HG03378 (cell line): ENCODE measurements around the gene VAT1.
"Not testable (repeated sequence)": the region's sequence is repeated elsewhere in the genome, so short reads cannot be mapped to it uniquely, and the experiment has no call there.

ENCODE experiments used
- ATAC-seq: cut with Tn5 transposase; IDR thresholded peaks from one replicate; pipeline ENCODE4 v1.9.1; 2021; ENCODE audit warnings: mild to moderate bottlenecking, moderate library complexity; ENCODE audit not compliant: unreplicated experiment

VAT1 gene

GRCh38 chr17:43021741-43022512 is at the start of gene VAT1:
VAT1 (minus strand) TSS chr17:43022385; CDS start chr17:43022322, 63 bp downstream.
- no peak for ATAC-seq

GRCh38 chr17:43070872-43071271 is 48.7 kb upstream of the VAT1 start:
- no peak for ATAC-seq

DNA sequence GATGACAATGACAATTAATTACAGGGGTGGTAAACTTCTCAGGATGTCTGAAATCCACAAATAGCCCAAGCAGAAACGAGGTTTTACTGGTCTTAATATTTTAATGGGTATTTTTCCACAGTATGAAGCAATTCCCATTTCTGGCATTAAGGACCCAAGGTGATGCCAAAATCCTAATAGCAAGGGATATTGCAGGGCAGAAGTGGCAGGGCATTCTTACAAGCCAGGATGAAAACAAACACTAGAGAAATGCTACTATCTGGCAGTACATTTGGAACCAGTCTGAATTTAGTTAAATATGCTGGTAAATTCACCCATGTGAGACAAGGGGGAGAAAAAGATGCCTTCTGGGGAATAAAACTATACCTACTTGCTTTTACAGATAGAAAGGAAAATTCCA is 48.1 kb upstream of the VAT1 start:
- ATAC-seq = no peak

- ATAC-seq = no peak
Measured at GRCh38 chr17:43069368-43069898, 47.2 kb upstream of the VAT1 start.

DNA sequence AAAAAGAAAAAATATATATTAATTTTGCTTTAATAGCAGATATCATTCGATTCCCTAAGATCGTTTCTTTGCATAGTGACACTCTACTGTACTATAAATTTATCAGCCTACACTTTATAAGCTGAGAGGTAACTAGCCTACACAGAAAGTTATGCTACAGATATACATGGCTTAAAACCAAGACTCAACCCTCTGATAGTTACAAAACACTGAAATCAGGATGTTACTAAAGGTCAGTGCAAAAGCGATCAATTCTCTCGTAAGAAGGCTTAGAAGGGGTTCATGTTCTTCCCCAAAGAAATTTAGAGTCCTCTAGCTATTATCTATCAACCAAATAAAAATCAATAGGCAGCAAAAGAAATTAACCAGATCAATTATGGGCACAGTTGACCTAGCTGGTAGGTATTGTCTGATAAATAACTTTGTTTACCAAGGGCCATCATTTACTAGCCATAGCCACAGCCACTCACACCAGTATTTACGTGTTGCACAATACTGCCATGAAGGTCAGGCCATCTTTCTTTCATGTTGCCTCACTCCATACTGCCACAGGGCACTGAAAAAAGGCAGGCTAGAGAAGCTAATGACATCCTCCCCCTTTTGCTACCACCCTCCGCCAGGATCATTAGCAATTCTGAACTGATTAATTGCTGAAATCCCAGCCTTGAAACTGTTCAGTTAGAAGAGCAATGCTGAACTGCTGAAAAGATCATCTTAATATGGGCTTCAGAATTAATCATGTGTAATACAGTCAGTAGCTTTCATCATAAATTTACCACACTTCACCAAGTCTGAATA is 46.6 kb upstream of the VAT1 start:
- no peak for ATAC-seq

DNA sequence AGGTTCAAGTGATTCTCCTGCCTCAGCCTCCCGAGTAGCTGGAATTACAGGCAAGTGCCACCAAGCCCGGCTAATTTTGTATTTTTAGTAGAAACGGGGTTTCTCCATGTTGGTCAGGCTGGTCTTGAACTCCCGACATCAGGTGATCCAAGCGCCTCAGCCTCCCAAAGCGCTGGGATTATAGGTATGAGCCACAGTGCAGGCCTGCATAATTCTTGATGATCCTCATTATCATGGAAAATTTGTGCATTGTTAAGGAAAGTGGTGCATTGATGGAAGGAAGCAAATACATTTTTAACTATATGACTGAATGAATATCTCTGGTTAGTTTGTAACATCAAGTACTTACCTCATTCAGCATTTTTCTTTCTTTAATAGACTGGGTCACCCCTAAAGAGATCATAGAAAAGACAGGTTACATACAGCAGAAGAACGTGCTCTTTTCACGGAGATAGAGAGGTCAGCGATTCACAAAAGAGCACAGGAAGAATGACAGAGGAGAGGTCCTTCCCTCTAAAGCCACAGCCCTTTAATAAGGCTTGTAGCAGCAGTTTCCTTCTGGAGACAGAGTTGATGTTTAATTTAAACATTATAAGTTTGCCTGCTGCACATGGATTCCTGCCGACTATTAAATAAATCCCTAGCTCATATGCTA is 40.9 kb upstream of the VAT1 start:
- ATAC-seq = no peak

GRCh38 chr17:43056051-43056450 is 33.9 kb upstream of the VAT1 start:
- ATAC-seq = no peak

- not testable (repeated sequence) for ATAC-seq
Measured at GRCh38 chr17:43053008-43053407, 30.8 kb upstream of the VAT1 start.

DNA sequence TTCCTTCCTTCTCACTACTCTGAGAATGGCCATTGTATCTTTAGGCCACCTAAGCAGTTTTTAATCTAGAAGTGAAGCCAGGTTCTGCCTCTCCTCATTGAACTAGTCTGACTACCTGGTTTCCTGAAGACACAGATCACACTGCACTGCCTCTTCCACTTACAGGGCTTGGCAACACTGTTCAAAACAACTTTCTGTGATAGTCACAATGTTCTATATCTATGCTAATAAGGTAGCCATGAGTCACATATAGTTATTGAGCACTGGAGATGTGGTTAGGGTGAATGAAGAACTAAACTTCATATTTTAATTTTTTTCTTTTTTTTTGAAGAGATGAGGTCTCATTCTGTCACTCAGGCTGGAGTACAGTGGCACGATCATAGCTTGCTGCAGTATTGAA is 29.8 kb upstream of the VAT1 start:
- ATAC-seq = no peak

GRCh38 chr17:43044024-43044423 is 21.8 kb upstream of the VAT1 start:
- ATAC-seq = no peak

GRCh38 chr17:43043307-43043706 is 21.1 kb upstream of the VAT1 start:
- no peak for ATAC-seq

DNA sequence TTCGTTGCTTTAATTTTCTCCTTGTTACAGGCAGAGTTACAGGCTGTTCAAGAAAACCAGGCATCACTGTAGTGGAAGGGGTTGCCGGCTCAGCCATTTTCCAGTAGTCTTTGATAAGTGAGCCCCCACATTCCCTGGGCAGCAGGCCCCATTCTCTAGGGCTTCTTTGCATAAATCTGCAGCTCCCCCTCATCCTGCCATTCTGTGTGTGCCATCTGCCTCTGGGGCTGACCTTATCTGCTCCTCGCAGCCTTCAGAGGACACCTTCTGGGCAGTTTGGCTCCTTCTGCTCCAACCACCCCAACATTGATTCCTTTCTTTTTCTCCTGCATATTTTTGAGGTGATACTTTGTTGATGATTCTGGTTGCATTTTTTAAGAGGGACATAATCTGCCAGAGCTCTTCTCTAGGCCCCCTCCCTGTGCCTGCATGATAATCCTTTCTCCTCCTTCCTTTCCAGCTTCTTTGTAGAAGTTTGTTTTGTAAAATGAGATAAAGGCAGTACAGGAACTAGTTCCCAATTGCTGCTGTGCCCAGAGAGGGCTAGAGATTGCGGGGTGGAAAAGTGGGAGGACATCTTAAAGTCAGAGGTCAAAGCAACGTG is 19.9 kb upstream of the VAT1 start:
- ATAC-seq = no peak

DNA sequence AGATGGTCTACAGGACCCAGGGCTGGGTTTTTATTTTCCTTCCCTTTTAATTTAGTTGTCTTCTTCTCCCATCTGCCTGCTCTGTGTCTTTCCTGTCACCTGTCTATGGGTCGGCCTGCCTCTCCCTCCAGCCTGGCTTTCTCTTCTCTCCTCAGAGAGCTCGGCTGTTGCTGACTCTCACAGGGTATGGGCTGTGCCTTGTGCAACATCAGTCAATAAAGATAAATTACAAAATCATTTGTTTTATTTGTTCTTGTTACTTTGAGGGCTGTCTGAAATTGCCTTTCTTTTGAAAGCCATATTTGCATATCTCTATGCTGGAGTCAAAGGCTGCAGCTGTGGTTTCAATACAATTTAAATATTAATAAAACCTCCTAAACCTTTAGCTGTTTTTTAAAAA is 18.5 kb upstream of the VAT1 start:
- no peak for ATAC-seq

GRCh38 chr17:43039646-43040045 is 17.5 kb upstream of the VAT1 start:
- no peak for ATAC-seq

DNA sequence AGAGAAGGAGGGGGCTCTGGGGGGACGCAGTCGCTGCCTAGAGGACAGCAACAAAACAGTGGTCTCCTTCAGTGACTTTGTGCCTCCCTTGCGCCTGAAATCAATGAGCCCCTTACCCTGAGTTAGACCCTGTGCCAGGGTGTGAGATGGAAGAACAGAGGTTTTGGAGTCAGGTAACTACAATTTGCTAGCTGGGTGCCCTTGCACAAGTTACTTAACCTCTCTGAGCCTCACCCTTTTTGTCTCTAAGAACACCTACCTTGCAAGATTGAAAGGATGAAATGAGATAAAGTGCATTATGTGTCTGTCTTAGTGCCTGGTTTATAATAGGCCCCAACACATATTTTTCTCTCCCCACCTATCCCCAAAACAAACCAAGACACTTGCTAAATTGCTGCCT is 12.7 kb upstream of the VAT1 start:
- no peak for ATAC-seq

DNA sequence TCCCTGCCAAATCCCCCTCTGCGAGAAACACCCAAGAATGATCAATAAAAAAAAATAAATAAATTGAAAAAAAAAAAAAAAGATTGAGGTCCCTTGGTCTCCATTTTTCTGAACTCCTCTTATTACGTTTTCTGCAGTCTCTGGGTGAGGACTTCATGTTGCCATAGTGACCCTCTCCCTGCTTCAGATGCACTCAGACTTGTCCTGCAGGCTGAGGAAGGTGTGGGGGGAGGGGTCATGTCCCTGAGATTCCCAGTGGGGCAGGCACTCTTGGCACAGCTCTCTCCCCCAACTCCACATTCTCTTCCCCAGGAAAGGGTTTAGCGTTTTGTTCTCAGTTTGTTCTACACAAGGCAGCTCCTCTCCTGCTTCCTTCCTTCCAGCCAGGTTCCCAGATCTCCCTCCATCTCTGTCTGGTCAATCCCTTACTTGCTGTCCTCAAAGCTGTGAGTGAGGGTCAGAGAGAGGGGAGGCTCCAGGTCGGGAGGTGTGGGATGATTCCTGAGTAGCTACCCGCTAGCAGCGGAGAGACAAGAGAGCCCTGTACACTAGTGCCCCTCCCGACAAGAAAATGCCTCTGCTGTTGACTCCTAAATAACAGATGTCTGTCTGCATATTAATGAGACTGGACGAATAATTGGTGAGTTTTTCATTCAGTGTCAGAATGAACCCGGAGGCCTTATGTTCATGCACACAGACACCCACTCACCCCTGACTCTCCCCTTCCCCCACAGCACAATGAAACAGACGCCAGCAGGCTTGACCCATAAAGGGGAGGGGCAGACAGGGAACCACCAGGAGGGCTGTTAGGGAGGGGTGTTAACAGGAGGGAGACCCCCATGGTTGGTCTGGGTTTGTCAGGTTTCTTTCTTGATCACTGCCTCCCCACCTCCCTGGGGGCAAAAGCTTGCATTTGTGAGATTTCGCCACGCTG is 12.0 kb upstream of the VAT1 start:
- no peak for ATAC-seq

- ATAC-seq = no peak
Measured at GRCh38 chr17:43031666-43032065, 9.5 kb upstream of the VAT1 start.

- ATAC-seq = no peak
Measured at GRCh38 chr17:43030137-43030767, 8.1 kb upstream of the VAT1 start.

GRCh38 chr17:43028221-43028861 is 6.2 kb upstream of the VAT1 start:
- no peak for ATAC-seq
